Astrocyte (in vitro differentiated cells and primary cell): ENCODE results near the gene ATXN1. TPM values are rescaled to one million over a fixed set of nuclear protein-coding genes. Genes with fewer than 3 reads are reported as not detected.

ENCODE experiments used
- DNase-seq: peaks from one replicate; pipeline ENCODE4 v3.0.0-alpha.2; 2010; ENCODE audit warnings: low read depth
- FAIRE-seq: peaks from 2 replicates; lab custom pipeline; 2011; peaks lifted over from hg19 to GRCh38; lab: Jason Lieb, UNC
- H2AFZ ChIP-seq: 2 replicates; pipeline ENCODE4 v1.6.0; 2012; ENCODE audit warnings: low read depth, low read length, inconsistent platforms
- H3K27ac ChIP-seq: 2 replicates; pipeline ENCODE4 v1.5.1; 2011; ENCODE audit warnings: low read depth, low read length, inconsistent platforms
- H3K27me3 ChIP-seq: 2 replicates; pipeline ENCODE4 v1.6.0; 2011; ENCODE audit warnings: low read length, inconsistent platforms; ENCODE audit not compliant: insufficient read depth
- H3K36me3 ChIP-seq: 2 replicates; pipeline ENCODE4 v1.5.1; 2011; ENCODE audit warnings: low read length, inconsistent platforms; ENCODE audit not compliant: insufficient read depth
- H3K4me1 ChIP-seq: 2 replicates; pipeline ENCODE4 v1.5.1; 2011; ENCODE audit warnings: low read length, inconsistent platforms; ENCODE audit not compliant: insufficient read depth
- H3K4me2 ChIP-seq: 2 replicates; pipeline ENCODE4 v1.6.0; 2012; ENCODE audit warnings: low read length, inconsistent platforms
- H3K4me3 ChIP-seq: 2 replicates; pipeline ENCODE4 v1.5.1; 2011; ENCODE audit warnings: low read depth, mild to moderate bottlenecking, low read length, inconsistent platforms; ENCODE audit not compliant: insufficient read depth
- H3K79me2 ChIP-seq: 2 replicates; pipeline ENCODE4 v1.6.0; 2012; ENCODE audit warnings: mild to moderate bottlenecking, low read length, inconsistent platforms; ENCODE audit not compliant: insufficient read depth
- H3K9ac ChIP-seq: 2 replicates; pipeline ENCODE4 v1.6.0; 2012; ENCODE audit warnings: mild to moderate bottlenecking, low read length, inconsistent platforms
- H3K9me3 ChIP-seq: 2 replicates; pipeline ENCODE4 v1.5.1; 2012; ENCODE audit warnings: low read depth, mild to moderate bottlenecking, low read length, inconsistent platforms; ENCODE audit not compliant: insufficient read depth
- H4K20me1 ChIP-seq: 2 replicates; pipeline ENCODE4 v1.6.0; 2012; ENCODE audit warnings: low read length, inconsistent platforms; ENCODE audit not compliant: insufficient read depth
- H3K27ac Mint-ChIP-seq: one replicate; pipeline ENCODE4 v1.8.0; 2021; ENCODE audit warnings: mild to moderate bottlenecking, mixed read lengths; ENCODE audit not compliant: unreplicated experiment
- H3K27me3 Mint-ChIP-seq: one replicate; pipeline ENCODE4 v1.8.0; 2021; ENCODE audit warnings: low read depth, mixed read lengths; ENCODE audit not compliant: unreplicated experiment
- H3K36me3 Mint-ChIP-seq: one replicate; pipeline ENCODE4 v1.8.0; 2021; ENCODE audit warnings: low read depth, mixed read lengths; ENCODE audit not compliant: unreplicated experiment
- H3K4me1 Mint-ChIP-seq: one replicate; pipeline ENCODE4 v1.8.0; 2021; ENCODE audit warnings: low read depth, mixed read lengths; ENCODE audit not compliant: unreplicated experiment
- H3K4me3 Mint-ChIP-seq: one replicate; pipeline ENCODE4 v1.8.0; 2021; ENCODE audit warnings: mild to moderate bottlenecking, moderate library complexity, mixed read lengths; ENCODE audit not compliant: unreplicated experiment
- H3K9me3 Mint-ChIP-seq: one replicate; pipeline ENCODE4 v1.8.0; 2021; ENCODE audit warnings: mild to moderate bottlenecking, mixed read lengths; ENCODE audit not compliant: unreplicated experiment
- CTCF ChIP-seq: IDR thresholded peaks from 2 replicates; pipeline ENCODE4 v1.5.1; 2011; ENCODE audit warnings: low read depth, mild to moderate bottlenecking, inconsistent platforms, low read length, moderate library complexity; ENCODE audit not compliant: insufficient read depth
- EZH2 ChIP-seq: IDR thresholded peaks from 2 replicates; pipeline ENCODE4 v1.6.1; 2012; ENCODE audit warnings: mild to moderate bottlenecking, low read length, inconsistent platforms; ENCODE audit not compliant: insufficient read depth
- total RNA-seq: library from RNA; stranded (reverse); gene quantifications from 2 replicates; pipeline ENCODE4 v1.2.1, GENCODE V29; 2021

ATXN1 gene
- total RNA-seq, 1 donor from 2014 or later = 70.9 TPM

DNA sequence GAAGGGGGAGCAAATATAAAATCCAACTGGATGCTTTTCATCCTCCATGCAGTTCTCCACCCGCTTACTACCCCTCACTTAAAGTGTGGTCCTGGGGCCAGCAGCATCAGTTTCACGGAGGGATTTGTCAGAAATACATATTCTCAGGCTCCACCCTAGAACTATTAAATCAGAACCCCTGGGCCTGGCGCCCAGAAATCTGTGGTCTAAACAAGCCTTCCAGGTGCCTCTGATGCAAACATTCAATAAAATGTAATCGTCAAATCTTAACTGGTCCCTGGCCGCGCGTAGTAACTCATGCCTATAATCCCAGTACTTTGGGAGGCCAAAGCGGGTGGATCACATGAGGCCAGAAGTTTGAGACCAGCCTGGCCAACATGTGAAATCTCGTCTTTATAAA lies 47.7 kb downstream of the ATXN1 start:
- Histone ChIP-seq H3K9ac (peak overlapping the region; percentile 77), H3K9me3 (no peaks in the 10 kb centered on the region), H3K27ac (peak overlapping the region; percentile 94), H3K36me3 (no peaks in the 10 kb centered on the region), H3K27me3 (no peaks in the 10 kb centered on the region), H3K4me2 (peak overlapping the region; percentile 81), H4K20me1 (peaks cover 4% of the 10 kb centered on the region), H3K4me1 (peaks cover 31% of the 10 kb centered on the region), H3K79me2 (peaks cover 84% of the 10 kb centered on the region), H3K4me3 (peak overlapping the region; percentile 31), H2AFZ (peak overlapping the region; percentile 4)
- peaks cover 37% of the 10 kb centered on the region for H3K4me1 Mint-ChIP-seq
- DNase-seq = no peak
- H3K27ac Mint-ChIP-seq = peak overlapping the region; percentile 75
- H3K36me3 Mint-ChIP-seq = peaks cover 18% of the 10 kb centered on the region
- TF ChIP-seq EZH2 (no peak), CTCF (no peak)
- no peak overlapping the region for H3K4me3 Mint-ChIP-seq
- no peaks in the 10 kb centered on the region for H3K27me3 Mint-ChIP-seq
- no peaks in the 10 kb centered on the region for H3K9me3 Mint-ChIP-seq
- no peak for FAIRE-seq

- peak overlapping the region; percentile 77 for H3K9ac ChIP-seq
- peaks cover 26% of the 10 kb centered on the region for H3K4me1 ChIP-seq
- no peaks in the 10 kb centered on the region for H3K9me3 ChIP-seq
- peak overlapping the region; percentile 31 for H3K4me3 ChIP-seq
- no peaks in the 10 kb centered on the region for H3K36me3 ChIP-seq
- Mint-ChIP-seq H3K4me3 (no peak overlapping the region), H3K9me3 (no peaks in the 10 kb centered on the region), H3K27ac (peak overlapping the region; percentile 75), H3K4me1 (peaks cover 34% of the 10 kb centered on the region), H3K36me3 (peaks cover 18% of the 10 kb centered on the region), H3K27me3 (no peaks in the 10 kb centered on the region)
- DNase-seq (peak; percentile 94), FAIRE-seq (peak; percentile 80)
- H2AFZ ChIP-seq = peak overlapping the region; percentile 4
- peaks cover 84% of the 10 kb centered on the region for H3K79me2 ChIP-seq
- H3K27ac ChIP-seq = peak overlapping the region; percentile 94
- no peaks in the 10 kb centered on the region for H4K20me1 ChIP-seq
- H3K27me3 ChIP-seq = no peaks in the 10 kb centered on the region
- peak overlapping the region; percentile 81 for H3K4me2 ChIP-seq
- TF ChIP-seq CTCF (peak; percentile 63), EZH2 (no peak)
Observed at GRCh38 chr6:16712931-16713484, 48.3 kb downstream of the ATXN1 start.

DNA sequence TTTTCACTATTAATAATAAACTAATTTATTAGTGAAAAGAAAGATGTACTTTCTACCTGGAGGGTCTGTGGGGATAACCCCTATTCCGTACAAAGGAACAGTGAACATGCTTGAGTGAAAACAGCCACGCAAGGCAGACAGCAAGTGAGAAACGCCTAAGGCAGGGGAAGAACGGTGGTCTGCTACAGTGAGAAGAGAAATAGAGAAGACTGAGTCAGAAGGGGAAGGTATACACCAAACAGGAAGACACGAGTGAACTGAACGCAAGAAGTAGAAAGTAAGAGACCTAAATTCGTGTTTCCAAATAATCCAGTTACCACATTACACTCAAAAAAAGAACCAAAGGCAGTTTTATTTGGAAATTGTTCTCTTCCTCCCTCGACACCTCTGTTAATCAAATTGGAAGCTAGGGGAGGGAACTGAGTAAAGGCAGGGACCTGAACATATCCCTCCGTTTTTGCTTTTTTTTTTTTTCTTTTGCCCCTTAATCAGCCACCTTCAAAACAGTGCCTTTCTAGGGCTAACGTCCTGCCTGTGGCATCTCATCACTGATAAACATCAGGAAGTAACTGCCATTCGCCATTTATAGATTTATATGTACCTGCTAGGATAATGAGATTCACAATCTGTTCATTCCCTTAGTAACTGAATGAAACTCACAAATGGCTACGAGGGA lies 48.9 kb downstream of the ATXN1 start:
- peaks cover 84% of the 10 kb centered on the region for H3K79me2 ChIP-seq
- no peak overlapping the region for H2AFZ ChIP-seq
- FAIRE-seq (no peak), DNase-seq (no peak)
- peak overlapping the region; percentile 75 for H3K27ac Mint-ChIP-seq
- H3K9ac ChIP-seq = peak overlapping the region; percentile 77
- H3K36me3 Mint-ChIP-seq = peaks cover 17% of the 10 kb centered on the region
- peaks cover 32% of the 10 kb centered on the region for H3K4me1 Mint-ChIP-seq
- no peaks in the 10 kb centered on the region for H3K27me3 ChIP-seq
- no peaks in the 10 kb centered on the region for H3K9me3 ChIP-seq
- TF ChIP-seq CTCF (no peak), EZH2 (no peak)
- no peaks in the 10 kb centered on the region for H4K20me1 ChIP-seq
- no peaks in the 10 kb centered on the region for H3K9me3 Mint-ChIP-seq
- peak overlapping the region; percentile 31 for H3K4me3 ChIP-seq
- no peaks in the 10 kb centered on the region for H3K36me3 ChIP-seq
- no peaks in the 10 kb centered on the region for H3K27me3 Mint-ChIP-seq
- H3K4me3 Mint-ChIP-seq = no peak overlapping the region
- H3K4me1 ChIP-seq = peaks cover 26% of the 10 kb centered on the region
- H3K4me2 ChIP-seq = peak overlapping the region; percentile 81
- peak overlapping the region; percentile 94 for H3K27ac ChIP-seq
